GM23248 (cell line): ENCODE results near the gene LTF.

ENCODE experiments used
- EZH2 ChIP-seq: fragments of 200-600 bp; sonication (generic); IDR thresholded peaks from 2 replicates; pipeline ENCODE4 v1.6.1; 2018; ENCODE audit warnings: antibody characterized with exemption, mild to moderate bottlenecking; ENCODE audit not compliant: insufficient read depth, poor library complexity, severe bottlenecking
- EZH2phosphoT487 ChIP-seq: fragments of 200-600 bp; sonication (generic); IDR thresholded peaks from 2 replicates; pipeline ENCODE4 v1.6.1; 2018; ENCODE audit warnings: antibody characterized with exemption, moderate library complexity, mild to moderate bottlenecking, low read depth; ENCODE audit not compliant: insufficient read depth

GRCh38 chr3:46423588-46423987 is 41.1 kb downstream of the LTF start:
- no peak for TF ChIP-seq EZH2
- no peak for TF ChIP-seq EZH2phosphoT487
